HepG2 (cell line): ENCODE measurements around the gene PGM2. TPM values are rescaled to one million over a fixed set of nuclear protein-coding genes. Genes with fewer than 3 reads are reported as not detected.
A peak's percentile ranks its signal among the peaks of the same experiment; 100 is the strongest.

Experiments
- CREM ChIP-seq, 2 experiments: sonication (generic) in 1 of 2; formaldehyde crosslinking in 1 of 2; IDR thresholded peaks; 2 replicates each; pipeline versions ENCODE4 v1.4.0 to v1.6.1; 2016 to 2020; ENCODE audit warnings: antibody characterized with exemption in 1 of 2, mild to moderate bottlenecking in 1 of 2, missing genetic modification reagents in 1 of 2
- ETV6 ChIP-seq: sonication (generic); formaldehyde crosslinking; conservative IDR thresholded peaks from 2 replicates; pipeline ENCODE4 v1.4.0; 2020; ENCODE audit warnings: missing genetic modification reagents
- ISL2 ChIP-seq: sonication (generic); formaldehyde crosslinking; IDR thresholded peaks from 2 replicates; pipeline ENCODE4 v1.5.0; 2020; ENCODE audit warnings: missing genetic modification reagents
- KLF6 ChIP-seq: IDR thresholded peaks from 2 replicates; pipeline ENCODE4 v1.8.0; 2016; ENCODE audit warnings: missing biosample characterization, missing genetic modification reagents
- KMT2A ChIP-seq: sonication (generic); formaldehyde crosslinking; IDR thresholded peaks from 2 replicates; pipeline ENCODE4 v1.4.0; 2020; ENCODE audit warnings: missing genetic modification reagents
- LBX2 ChIP-seq: sonication (generic); formaldehyde crosslinking; IDR thresholded peaks from 2 replicates; pipeline ENCODE4 v1.5.0; 2020; ENCODE audit warnings: missing genetic modification reagents, mild to moderate bottlenecking, borderline replicate concordance
- MIER3 ChIP-seq: IDR thresholded peaks from 2 replicates; pipeline ENCODE4 v1.6.1; 2016; ENCODE audit warnings: missing compliant biosample characterization, borderline replicate concordance
- NR2F2 ChIP-seq: IDR thresholded peaks from 2 replicates; pipeline ENCODE4 v1.6.1; 2012; ENCODE audit warnings: low read depth, inconsistent platforms, borderline replicate concordance
- PAXIP1 ChIP-seq: sonication (generic); formaldehyde crosslinking; conservative IDR thresholded peaks from 2 replicates; pipeline ENCODE4 v1.4.0; 2020; ENCODE audit warnings: mild to moderate bottlenecking, missing genetic modification reagents, moderate library complexity
- SP2 ChIP-seq: sonication (generic); formaldehyde crosslinking; IDR thresholded peaks from 2 replicates; pipeline ENCODE4 v1.5.1; 2020; ENCODE audit warnings: mild to moderate bottlenecking, missing genetic modification reagents
- SPEN ChIP-seq: sonication (generic); formaldehyde crosslinking; IDR thresholded peaks from 2 replicates; pipeline ENCODE4 v1.5.1; 2020; ENCODE audit warnings: low read depth, mild to moderate bottlenecking, missing genetic modification reagents
- SUZ12 ChIP-seq: fragments of 150-350 bp; IDR thresholded peaks from 2 replicates; pipeline ENCODE4 v1.6.1; 2014; ENCODE audit warnings: low read depth, low read length
- TBP ChIP-seq: sonication (generic); formaldehyde crosslinking; IDR thresholded peaks from 2 replicates; pipeline ENCODE4 v1.5.0; 2020; ENCODE audit warnings: missing genetic modification reagents
- ZBTB7B ChIP-seq: sonication (generic); formaldehyde crosslinking; IDR thresholded peaks from 2 replicates; pipeline ENCODE4 v1.4.0; 2020; ENCODE audit warnings: missing genetic modification reagents
- ZFP62 ChIP-seq: sonication (generic); formaldehyde crosslinking; IDR thresholded peaks from 2 replicates; pipeline ENCODE4 v1.4.0; 2020; ENCODE audit warnings: missing genetic modification reagents
- ZNF136 ChIP-seq: sonication (generic); formaldehyde crosslinking; IDR thresholded peaks from 2 replicates; pipeline ENCODE4 v1.8.1; 2022; ENCODE audit warnings: low read depth, mild to moderate bottlenecking, moderate library complexity, missing genetic modification reagents
- ZNF451 ChIP-seq: sonication (generic); formaldehyde crosslinking; IDR thresholded peaks from 2 replicates; pipeline ENCODE4 v1.5.0; 2020; ENCODE audit warnings: mild to moderate bottlenecking, missing genetic modification reagents
- ZNF749 ChIP-seq: sonication (generic); formaldehyde crosslinking; IDR thresholded peaks from 2 replicates; pipeline ENCODE4 v1.8.0; 2022; ENCODE audit warnings: mild to moderate bottlenecking, missing genetic modification reagents, moderate library complexity, borderline replicate concordance
- ZNF780A ChIP-seq: sonication (generic); formaldehyde crosslinking; IDR thresholded peaks from 2 replicates; pipeline ENCODE4 v1.8.0; 2022; ENCODE audit warnings: mild to moderate bottlenecking, missing genetic modification reagents, moderate library complexity
- ZNF83 ChIP-seq: sonication (generic); formaldehyde crosslinking; IDR thresholded peaks from 2 replicates; pipeline ENCODE4 v1.4.0; 2020; ENCODE audit warnings: missing genetic modification reagents, mild to moderate bottlenecking, borderline replicate concordance
- polyA plus RNA-seq, 8 experiments: library from polyadenylated mRNA; depleted of rRNA in 3 of 8; stranded (reverse) in 7 of 8; unstranded in 1 of 8; fragments of >200 nt; fragmentation: Illumina TruSeq in 4 of 8; extraction: Trizol in 4 of 8; gene quantifications; 2 replicates each; pipeline versions ENCODE4 v1.2.1 to v1.2.3, GENCODE V29; 2011 to 2016; ENCODE audit warnings: low read depth in 4 of 8, missing spikeins in 1 of 8, mixed read lengths in 1 of 8; ENCODE audit not compliant: insufficient read depth in 1 of 8
- total RNA-seq, 5 experiments: library from RNA; depleted of rRNA; stranded (reverse); fragments of >200 nt; fragmentation: Illumina TruSeq; extraction: Trizol; gene quantifications; 2 replicates each; pipeline ENCODE4 v1.2.3, GENCODE V29; 2016; ENCODE audit warnings: low read depth in 1 of 5
- TF ChIP-seq, protein P1 (sequence below): IDR thresholded peaks from 2 replicates; pipeline ENCODE4 v1.6.1; 2016; ENCODE audit warnings: mild to moderate bottlenecking, missing biosample characterization, missing genetic modification reagents
- TF ChIP-seq, protein P2 (sequence below): sonication (generic); formaldehyde crosslinking; IDR thresholded peaks from 2 replicates; pipeline ENCODE4 v1.5.1; 2020; ENCODE audit warnings: missing genetic modification reagents, mild to moderate bottlenecking, borderline replicate concordance

Gene PGM2
- total and polyA plus RNA-seq, 2 of the 13 experiments (the other 11 are each of a cell fraction or from before 2014, with no cell fraction given): 14.6 to 36.9 TPM

DNA sequence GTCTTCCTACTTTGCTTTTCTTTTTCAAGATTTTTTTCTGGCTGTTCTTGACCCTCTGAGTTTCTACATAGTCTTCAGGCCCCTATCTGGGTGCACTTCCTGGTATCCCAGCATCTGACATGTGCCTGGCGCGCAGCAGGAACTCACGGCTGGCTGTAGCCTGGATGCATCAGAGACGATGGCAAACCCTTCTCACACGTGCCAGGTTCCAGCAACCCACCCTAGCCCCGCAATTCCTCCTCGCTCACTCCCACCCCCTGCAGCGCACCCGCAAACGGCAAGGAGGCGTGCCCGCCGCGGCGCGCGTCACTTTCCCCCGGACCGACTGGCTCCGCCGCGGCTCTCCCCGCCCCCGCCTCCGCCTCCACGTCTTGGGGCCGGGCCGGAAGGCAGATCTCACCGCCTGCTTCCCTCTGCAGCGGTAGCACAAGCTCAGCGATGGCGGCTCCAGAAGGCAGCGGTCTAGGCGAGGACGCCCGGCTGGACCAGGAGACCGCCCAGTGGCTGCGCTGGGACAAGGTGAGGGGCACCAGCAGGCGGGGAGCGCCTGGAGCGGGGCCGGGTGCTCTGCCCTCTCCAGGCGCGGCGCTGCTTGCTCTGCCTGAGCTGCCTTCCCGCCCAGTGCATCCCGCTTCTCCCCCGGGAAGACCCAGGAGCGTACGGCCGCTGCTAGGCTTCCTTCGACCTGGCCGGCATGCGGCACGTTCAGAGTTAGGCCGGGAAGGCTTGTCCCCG is at the start of gene PGM2 (continued):
- TF ChIP-seq CREM (IDR thresholded peaks at IDR 0.05) (no peak), CREM (CRISPR knock-in tag; IDR thresholded peaks at IDR 0.05) (no peak), SPEN (CRISPR knock-in tag) (peak; percentile 72), MIER3 (CRISPR knock-in tag) (no peak), KLF6 (CRISPR knock-in tag) (no peak), ZNF83 (CRISPR knock-in tag) (0 out of 2 replicates have a peak, but pooled peaks have one; percentile 69), ZNF780A (no peak; the same call in 1 of the 2 replicates), ZNF451 (CRISPR knock-in tag) (peak; percentile 36; the same call in 1 of the 2 replicates), TBP (CRISPR knock-in tag) (0 out of 2 replicates have a peak, but pooled peaks have one; percentile 30), ZFP62 (CRISPR knock-in tag) (no peak), ZBTB7B (peak; percentile 62), ISL2 (CRISPR knock-in tag) (peak; percentile 64; the same call in 1 of the 2 replicates), NR2F2 (no peak), SP2 (peak; percentile 59; the same call in 1 of the 2 replicates), PAXIP1 (CRISPR knock-in tag) (peak; percentile 47; the same call in 1 of the 2 replicates), LBX2 (no peak; the same call in 1 of the 2 replicates), ZNF136 (CRISPR knock-in tag) (no peak), ETV6 (CRISPR knock-in tag) (no peak), KMT2A (CRISPR knock-in tag) (peak; percentile 94), ZNF749 (CRISPR knock-in tag) (no peak; the same call in 1 of the 2 replicates), SUZ12 (no peak)
- TF ChIP-seq, protein P1, sequence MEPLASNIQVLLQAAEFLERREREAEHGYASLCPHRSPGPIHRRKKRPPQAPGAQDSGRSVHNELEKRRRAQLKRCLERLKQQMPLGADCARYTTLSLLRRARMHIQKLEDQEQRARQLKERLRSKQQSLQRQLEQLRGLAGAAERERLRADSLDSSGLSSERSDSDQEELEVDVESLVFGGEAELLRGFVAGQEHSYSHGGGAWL (CRISPR knock-in tag): peak; percentile 68
- TF ChIP-seq, protein P2, sequence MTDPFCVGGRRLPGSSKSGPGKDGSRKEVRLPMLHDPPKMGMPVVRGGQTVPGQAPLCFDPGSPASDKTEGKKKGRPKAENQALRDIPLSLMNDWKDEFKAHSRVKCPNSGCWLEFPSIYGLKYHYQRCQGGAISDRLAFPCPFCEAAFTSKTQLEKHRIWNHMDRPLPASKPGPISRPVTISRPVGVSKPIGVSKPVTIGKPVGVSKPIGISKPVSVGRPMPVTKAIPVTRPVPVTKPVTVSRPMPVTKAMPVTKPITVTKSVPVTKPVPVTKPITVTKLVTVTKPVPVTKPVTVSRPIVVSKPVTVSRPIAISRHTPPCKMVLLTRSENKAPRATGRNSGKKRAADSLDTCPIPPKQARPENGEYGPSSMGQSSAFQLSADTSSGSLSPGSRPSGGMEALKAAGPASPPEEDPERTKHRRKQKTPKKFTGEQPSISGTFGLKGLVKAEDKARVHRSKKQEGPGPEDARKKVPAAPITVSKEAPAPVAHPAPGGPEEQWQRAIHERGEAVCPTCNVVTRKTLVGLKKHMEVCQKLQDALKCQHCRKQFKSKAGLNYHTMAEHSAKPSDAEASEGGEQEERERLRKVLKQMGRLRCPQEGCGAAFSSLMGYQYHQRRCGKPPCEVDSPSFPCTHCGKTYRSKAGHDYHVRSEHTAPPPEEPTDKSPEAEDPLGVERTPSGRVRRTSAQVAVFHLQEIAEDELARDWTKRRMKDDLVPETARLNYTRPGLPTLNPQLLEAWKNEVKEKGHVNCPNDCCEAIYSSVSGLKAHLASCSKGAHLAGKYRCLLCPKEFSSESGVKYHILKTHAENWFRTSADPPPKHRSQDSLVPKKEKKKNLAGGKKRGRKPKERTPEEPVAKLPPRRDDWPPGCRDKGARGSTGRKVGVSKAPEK (CRISPR knock-in tag): no peak
